Panc1 (cell line): ENCODE measurements around the gene SEPTIN2. TPM values are rescaled to one million over a fixed set of nuclear protein-coding genes. Genes with fewer than 3 reads are reported as not detected.

ENCODE experiments used
- ATAC-seq: fragments of 200-7000 bp; cut with Tn5 transposase; 2 replicates; pipeline ENCODE4 v1.9.1; 2020; ENCODE audit warnings: mild to moderate bottlenecking, moderate library complexity
- BruUV-seq: library from RNA; stranded (reverse); fragments of 400-500 nt; replicated peaks from 2 replicates; lab custom pipeline; 2021; lab: Mats Ljungman, UMichigan
- CTCF ChIA-PET: fragments of 300-600 bp; sonication (Branson Sonifier 250); formaldehyde crosslinking; loops from one replicate; lab custom pipeline; 2022; ENCODE audit warnings: antibody characterized with exemption; lab: Charles Lee
- POLR2A ChIA-PET: fragments of 300-600 bp; sonication (Branson Sonifier 250); formaldehyde crosslinking; loops from one replicate; lab custom pipeline; 2022; ENCODE audit warnings: antibody characterized with exemption; lab: Charles Lee
- DNase-seq: peaks from one replicate; pipeline ENCODE4 v3.0.0-alpha.2; 2010; ENCODE audit warnings: low read depth, low spot score
- H3K27ac ChIP-seq: 2 replicates; pipeline ENCODE4 v1.5.1; 2011; ENCODE audit warnings: mild to moderate bottlenecking, low read length, inconsistent platforms
- H3K27me3 ChIP-seq: fragments of 200-500 bp; sonication (Bioruptor generic); 2 replicates; pipeline ENCODE4 v1.6.0; 2014; ENCODE audit warnings: low read length, inconsistent platforms; ENCODE audit not compliant: control insufficient read depth, insufficient read depth
- H3K36me3 ChIP-seq: fragments of 200-500 bp; sonication (Bioruptor generic); 2 replicates; pipeline ENCODE4 v1.5.1; 2014; ENCODE audit warnings: inconsistent platforms, mild to moderate bottlenecking, low read length, moderate library complexity; ENCODE audit not compliant: control insufficient read depth, insufficient read depth
- H3K4me1 ChIP-seq: 2 replicates; pipeline ENCODE4 v1.5.1; 2011; ENCODE audit warnings: inconsistent platforms, mild to moderate bottlenecking, low read length, moderate library complexity; ENCODE audit not compliant: control insufficient read depth, insufficient read depth
- H3K4me3 ChIP-seq, 2 experiments: 2 replicates each; pipeline ENCODE4 v1.5.1; 2011 to 2012; ENCODE audit warnings: low read depth in 2 of 2, low read length in 2 of 2, mild to moderate bottlenecking in 2 of 2, inconsistent platforms in 1 of 2, moderate library complexity in 1 of 2
- H3K9me3 ChIP-seq: fragments of 200-500 bp; sonication (Bioruptor generic); 2 replicates; pipeline ENCODE4 v1.5.1; 2014; ENCODE audit warnings: low read depth, mild to moderate bottlenecking, inconsistent platforms, low read length, moderate library complexity; ENCODE audit not compliant: control insufficient read depth, insufficient read depth
- CTCF ChIP-seq: fragments of 450-650 bp; IDR thresholded peaks from 2 replicates; pipeline ENCODE4 v1.5.1; 2017; ENCODE audit warnings: mild to moderate bottlenecking
- POLR2AphosphoS5 ChIP-seq: IDR thresholded peaks from 2 replicates; pipeline ENCODE4 v1.6.1; 2012; ENCODE audit warnings: mild to moderate bottlenecking, low read depth, low read length, moderate library complexity
- REST ChIP-seq, 2 experiments: IDR thresholded peaks; 2 replicates each; pipeline ENCODE4 v1.6.1; 2011 to 2012; ENCODE audit warnings: low read depth in 2 of 2, control low read depth in 1 of 2, low read length in 1 of 2, mild to moderate bottlenecking in 1 of 2, moderate library complexity in 1 of 2; ENCODE audit not compliant: insufficient read depth in 1 of 2
- SIN3A ChIP-seq: IDR thresholded peaks from 2 replicates; pipeline ENCODE4 v1.6.1; 2012; ENCODE audit warnings: low read depth, mild to moderate bottlenecking, low read length, moderate library complexity, borderline replicate concordance; ENCODE audit not compliant: insufficient read depth
- TCF7L2 ChIP-seq: IDR thresholded peaks from 2 replicates; pipeline ENCODE4 v1.6.1; 2011; ENCODE audit warnings: mild to moderate bottlenecking, low read depth, low read length, inconsistent platforms
- in situ Hi-C: cut with HindIII; loops from 2 replicates; pipeline ENCODE4 v1.10.0; 2016; ENCODE audit warnings: low sequenced_read_pairs, low pct_unique_long_range_greater_than_20kb
- intact Hi-C: fragments of 100-400 bp; cut with micrococcal nuclease; formaldehyde crosslinking; loops from one replicate; pipeline ENCODE4 v1.10.0; 2022; ENCODE audit not compliant: unreplicated experiment
- total RNA-seq: library from RNA; stranded (reverse); gene quantifications from one replicate; pipeline ENCODE4 v1.2.1, GENCODE V29; 2021; ENCODE audit not compliant: unreplicated experiment

SEPTIN2 gene
- total RNA-seq, 1 experiment from 2014 or later, result 303 TPM

GRCh38 chr2:241356871-241357260 is 41.1 kb downstream of the SEPTIN2 start:
- Histone ChIP-seq H3K4me3 (peak overlapping the region; percentile 65 to 84), H3K36me3 (peaks cover 21% of the 10 kb centered on the region), H3K27me3 (no peaks in the 10 kb centered on the region), H3K27ac (peak overlapping the region; percentile 83), H3K9me3 (no peaks in the 10 kb centered on the region), H3K4me1 (peaks cover 35% of the 10 kb centered on the region)
- ATAC-seq (no peak), DNase-seq (no peak)
- intact Hi-C loops, result no loop called here
- TF ChIP-seq POLR2AphosphoS5, result no peak
- no peak for TF ChIP-seq TCF7L2
- no peak for TF ChIP-seq REST (IDR thresholded peaks at IDR 0.05; ENCODE audit: insufficient read depth in 1 of 2, low read depth in 2 of 2, low read length in 1 of 2)
- no peak for TF ChIP-seq SIN3A
- no peak for TF ChIP-seq CTCF
- in situ Hi-C loops, result no loop called here
- ChIA-PET POLR2A (interaction anchor here (0.7 kb wide), 1 partner anchor 251 kb away, joined by 4 read pairs; no protein-coding TSS in a partner anchor), CTCF (no interaction called here)
- BruUV-seq, result no TSS peak

GRCh38 chr2:241357531-241357930 is 41.8 kb downstream of the SEPTIN2 start:
- intact Hi-C loops, result no loop called here
- H3K4me3 ChIP-seq, result peak overlapping the region; percentile 65 to 84
- no peaks in the 10 kb centered on the region for H3K27me3 ChIP-seq
- no peaks in the 10 kb centered on the region for H3K9me3 ChIP-seq
- no peak for DNase-seq
- no TSS peak for BruUV-seq
- H3K27ac ChIP-seq, result peak overlapping the region; percentile 83
- H3K4me1 ChIP-seq, result peaks cover 35% of the 10 kb centered on the region
- in situ Hi-C loops, result no loop called here
- peaks cover 15% of the 10 kb centered on the region for H3K36me3 ChIP-seq
- ATAC-seq, result no peak
- POLR2A ChIA-PET, result no interaction called here
- TF ChIP-seq CTCF (no peak), TCF7L2 (no peak)
- CTCF ChIA-PET, result no interaction called here
